Hepatocyte (in vitro differentiated cells): ENCODE measurements around the gene PLAAT3. TPM values are rescaled to one million over a fixed set of nuclear protein-coding genes. Genes with fewer than 3 reads are reported as not detected.
A peak's percentile ranks its signal among the peaks of the same experiment; 100 is the strongest.
"Not testable (repeated sequence)": the region's sequence is repeated elsewhere in the genome, so short reads cannot be mapped to it uniquely, and the experiment has no call there.

ENCODE experiments used
- DNase-seq: peaks from one replicate; pipeline ENCODE4 v3.0.0-alpha.2; 2016; ENCODE audit warnings: low spot score
- H2AFZ ChIP-seq: fragments of 200-600 bp; sonication (generic); 2 replicates; pipeline ENCODE4 v1.6.0; 2016; ENCODE audit warnings: antibody characterized with exemption, mild to moderate bottlenecking
- H3K27ac ChIP-seq: fragments of 200-600 bp; sonication (generic); 2 replicates; pipeline ENCODE4 v1.5.1; 2016; ENCODE audit warnings: mild to moderate bottlenecking
- H3K27me3 ChIP-seq: fragments of 200-600 bp; sonication (generic); 2 replicates; pipeline ENCODE4 v1.6.1; 2016
- H3K36me3 ChIP-seq: fragments of 200-600 bp; sonication (generic); replicated peaks from 2 replicates; pipeline ENCODE4 v1.5.1; 2016; ENCODE audit warnings: low read depth; ENCODE audit not compliant: insufficient read depth
- H3K4me1 ChIP-seq: fragments of 200-600 bp; sonication (generic); 2 replicates; pipeline ENCODE4 v1.5.1; 2016; ENCODE audit warnings: mild to moderate bottlenecking, moderate library complexity; ENCODE audit not compliant: insufficient read depth
- H3K4me2 ChIP-seq: fragments of 200-600 bp; sonication (generic); 2 replicates; pipeline ENCODE4 v1.6.0; 2016
- H3K4me3 ChIP-seq: fragments of 200-600 bp; sonication (generic); 2 replicates; pipeline ENCODE4 v1.5.1; 2016; ENCODE audit warnings: mild to moderate bottlenecking
- H3K79me2 ChIP-seq: fragments of 200-600 bp; sonication (generic); 2 replicates; pipeline ENCODE4 v1.6.0; 2017; ENCODE audit warnings: mild to moderate bottlenecking
- H3K9me2 ChIP-seq: fragments of 200-600 bp; sonication (generic); replicated peaks from 2 replicates; pipeline ENCODE4 v1.6.0; 2017; ENCODE audit warnings: mild to moderate bottlenecking; ENCODE audit not compliant: insufficient read depth
- H3K9me3 ChIP-seq: fragments of 200-600 bp; sonication (generic); 2 replicates; pipeline ENCODE4 v1.5.1; 2016; ENCODE audit warnings: low read depth, mild to moderate bottlenecking
- H4K20me1 ChIP-seq: fragments of 200-600 bp; sonication (generic); 2 replicates; pipeline ENCODE4 v1.6.0; 2016; ENCODE audit warnings: mild to moderate bottlenecking; ENCODE audit not compliant: insufficient read depth, poor library complexity, severe bottlenecking
- CTCF ChIP-seq: fragments of 200-600 bp; sonication (generic); IDR thresholded peaks from 2 replicates; pipeline ENCODE4 v1.5.1; 2016; ENCODE audit warnings: antibody characterized with exemption, mild to moderate bottlenecking; ENCODE audit not compliant: poor library complexity
- EZH2 ChIP-seq: fragments of 200-600 bp; sonication (generic); IDR thresholded peaks from 2 replicates; pipeline ENCODE4 v1.6.1; 2016; ENCODE audit warnings: antibody characterized with exemption, mild to moderate bottlenecking, borderline replicate concordance
- EZH2phosphoT487 ChIP-seq: fragments of 200-600 bp; sonication (generic); IDR thresholded peaks from one replicate; pipeline ENCODE4 v1.6.1; 2018; ENCODE audit warnings: antibody characterized with exemption, mild to moderate bottlenecking, low read depth, moderate library complexity; ENCODE audit not compliant: unreplicated experiment, severe bottlenecking
- WGBS: methylation state at CpG from one replicate; pipeline ENCODE4 v1.1.6; 2016; ENCODE audit warnings: low lambda C conversion rate; ENCODE audit errors: missing lambda C conversion rate; 5-methylcytosine and 5-hydroxymethylcytosine counted together
- polyA plus RNA-seq: library from polyadenylated mRNA; unstranded; fragments of >200 nt; fragmentation: Nextera tagmentation; extraction: Ambion mirVana; gene quantifications from 2 replicates; pipeline ENCODE4 v1.2.1, GENCODE V29; 2016
- total RNA-seq: library from RNA; depleted of rRNA; stranded (reverse); fragments of >200 nt; gene quantifications from 2 replicates; pipeline ENCODE4 v1.2.3, GENCODE V29; 2014

Gene PLAAT3
- total and polyA plus RNA-seq, 2 experiments from 2014 or later: 32.4 to 49.6 TPM

GRCh38 chr11:63583357-63583677 lies 30.9 kb downstream of the PLAAT3 start:
- H3K9me3 ChIP-seq: no peaks in the 10 kb centered on the region
- TF ChIP-seq EZH2phosphoT487 (no peak), CTCF (no peak), EZH2 (no peak)
- H3K27ac ChIP-seq: no peak overlapping the region
- DNase-seq: no peak
- H3K36me3 ChIP-seq: no peaks in the 10 kb centered on the region
- H4K20me1 ChIP-seq: no peaks in the 10 kb centered on the region
- H3K27me3 ChIP-seq: no peaks in the 10 kb centered on the region
- no peaks in the 10 kb centered on the region for H3K79me2 ChIP-seq
- no peaks in the 10 kb centered on the region for H3K4me1 ChIP-seq
- no peaks in the 10 kb centered on the region for H3K9me2 ChIP-seq
- H3K4me2 ChIP-seq: no peak overlapping the region
- no peak overlapping the region for H2AFZ ChIP-seq
- no peak overlapping the region for H3K4me3 ChIP-seq

- not testable (repeated sequence) for H3K9me2 ChIP-seq, DNase-seq, H3K36me3 ChIP-seq, H3K9me3 ChIP-seq, H3K27ac ChIP-seq, H3K27me3 ChIP-seq, H3K79me2 ChIP-seq, H3K4me2 ChIP-seq, H3K4me3 ChIP-seq, H3K4me1 ChIP-seq, H2AFZ ChIP-seq, H4K20me1 ChIP-seq
- 62% methylated on average over 7 of the region's 7 CpGs for WGBS
Observed at GRCh38 chr11:63581224-63581623, 33.0 kb downstream of the PLAAT3 start.

GRCh38 chr11:63578882-63579281 lies 35.4 kb downstream of the PLAAT3 start:
- H3K27me3 ChIP-seq, H3K27ac ChIP-seq, H3K9me2 ChIP-seq, H2AFZ ChIP-seq, H3K9me3 ChIP-seq, H3K4me3 ChIP-seq, DNase-seq, H3K36me3 ChIP-seq, H4K20me1 ChIP-seq, H3K4me2 ChIP-seq, H3K79me2 ChIP-seq: not testable (repeated sequence)
- 89% methylated on average over 3 of the region's 3 CpGs for WGBS
- H3K4me1 ChIP-seq: peaks cover 15% of the 10 kb centered on the region

- DNase-seq: peak; percentile 61
- WGBS: 67% methylated on average over 10 of the region's 10 CpGs
- H3K79me2 ChIP-seq: no peaks in the 10 kb centered on the region
- H2AFZ ChIP-seq: peak overlapping the region; percentile 49
- no peaks in the 10 kb centered on the region for H4K20me1 ChIP-seq
- H3K4me3 ChIP-seq: no peak overlapping the region
- TF ChIP-seq CTCF: no peak
- no peak for TF ChIP-seq EZH2phosphoT487
- TF ChIP-seq EZH2: no peak
- H3K27me3 ChIP-seq: no peaks in the 10 kb centered on the region
- H3K4me1 ChIP-seq: peaks cover 18% of the 10 kb centered on the region
- no peaks in the 10 kb centered on the region for H3K36me3 ChIP-seq
- H3K9me2 ChIP-seq: no peaks in the 10 kb centered on the region
- H3K9me3 ChIP-seq: no peaks in the 10 kb centered on the region
- H3K27ac ChIP-seq: peak overlapping the region; percentile 92
- peak overlapping the region; percentile 68 for H3K4me2 ChIP-seq
Observed at GRCh38 chr11:63574856-63575602, 39.2 kb downstream of the PLAAT3 start.
